ENCODE data around the gene UGCG. TPM values are rescaled to one million over a fixed set of nuclear protein-coding genes. Genes with fewer than 3 reads are reported as not detected.

UGCG gene
- total RNA-seq, 4 donors from 2014 or later: 3.8 to 62.6 (median 29.9) TPM

DNA sequence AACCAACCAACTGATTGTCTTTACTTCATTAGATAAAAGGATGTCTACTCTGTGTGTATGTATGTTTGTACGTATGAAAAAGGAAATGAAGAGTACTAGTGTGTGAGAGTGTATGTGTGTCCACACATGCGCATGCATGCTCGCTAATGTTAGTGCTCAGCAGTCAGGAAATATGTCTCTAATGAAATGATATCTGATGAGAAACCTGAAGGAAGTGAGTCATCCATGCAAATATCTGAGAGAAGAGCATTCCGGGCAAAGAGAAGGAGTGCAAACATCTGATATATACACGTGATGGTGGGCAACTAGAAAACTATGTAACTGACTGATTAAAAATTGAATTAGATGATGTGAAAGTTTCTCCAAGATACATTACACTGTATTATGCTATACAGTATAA is 29.6 kb upstream of the UGCG start:
- Histone ChIP-seq H3K27me3 (no peaks in the 10 kb centered on the region), H3K27ac (no peak overlapping the region), H3K4me1 (no peaks in the 10 kb centered on the region), H3K9me3 (no peaks in the 10 kb centered on the region), H3K4me3 (no peak overlapping the region), H3K36me3 (no peaks in the 10 kb centered on the region)
- DNase-seq: no peak
- WGBS, 2 donors (ENCODE audit: low coverage in 1 of 2): 61 to 70% methylated on average over 5 of the region's 5 CpGs
- in situ Hi-C loops (cut with MboI; ENCODE audit: low pct_ligation_motif_present in 1 of 4, low pct_unique_long_range_greater_than_20kb in 1 of 4, low sequenced_read_pairs in 3 of 4): no loop called here
- intact Hi-C loops (cut with DNase I; ENCODE audit: low total_unique reads): no loop called here
- TF ChIP-seq, protein P1, sequence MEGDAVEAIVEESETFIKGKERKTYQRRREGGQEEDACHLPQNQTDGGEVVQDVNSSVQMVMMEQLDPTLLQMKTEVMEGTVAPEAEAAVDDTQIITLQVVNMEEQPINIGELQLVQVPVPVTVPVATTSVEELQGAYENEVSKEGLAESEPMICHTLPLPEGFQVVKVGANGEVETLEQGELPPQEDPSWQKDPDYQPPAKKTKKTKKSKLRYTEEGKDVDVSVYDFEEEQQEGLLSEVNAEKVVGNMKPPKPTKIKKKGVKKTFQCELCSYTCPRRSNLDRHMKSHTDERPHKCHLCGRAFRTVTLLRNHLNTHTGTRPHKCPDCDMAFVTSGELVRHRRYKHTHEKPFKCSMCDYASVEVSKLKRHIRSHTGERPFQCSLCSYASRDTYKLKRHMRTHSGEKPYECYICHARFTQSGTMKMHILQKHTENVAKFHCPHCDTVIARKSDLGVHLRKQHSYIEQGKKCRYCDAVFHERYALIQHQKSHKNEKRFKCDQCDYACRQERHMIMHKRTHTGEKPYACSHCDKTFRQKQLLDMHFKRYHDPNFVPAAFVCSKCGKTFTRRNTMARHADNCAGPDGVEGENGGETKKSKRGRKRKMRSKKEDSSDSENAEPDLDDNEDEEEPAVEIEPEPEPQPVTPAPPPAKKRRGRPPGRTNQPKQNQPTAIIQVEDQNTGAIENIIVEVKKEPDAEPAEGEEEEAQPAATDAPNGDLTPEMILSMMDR (IDR thresholded peaks at IDR 0.05): no peak
- TF ChIP-seq EP300 (IDR thresholded peaks at IDR 0.05; ENCODE audit: low read depth): no peak
- no peak for TF ChIP-seq POLR2AphosphoS5 (IDR thresholded peaks at IDR 0.05)
- TF ChIP-seq POLR2A (IDR thresholded peaks at IDR 0.05): no peak

DNA sequence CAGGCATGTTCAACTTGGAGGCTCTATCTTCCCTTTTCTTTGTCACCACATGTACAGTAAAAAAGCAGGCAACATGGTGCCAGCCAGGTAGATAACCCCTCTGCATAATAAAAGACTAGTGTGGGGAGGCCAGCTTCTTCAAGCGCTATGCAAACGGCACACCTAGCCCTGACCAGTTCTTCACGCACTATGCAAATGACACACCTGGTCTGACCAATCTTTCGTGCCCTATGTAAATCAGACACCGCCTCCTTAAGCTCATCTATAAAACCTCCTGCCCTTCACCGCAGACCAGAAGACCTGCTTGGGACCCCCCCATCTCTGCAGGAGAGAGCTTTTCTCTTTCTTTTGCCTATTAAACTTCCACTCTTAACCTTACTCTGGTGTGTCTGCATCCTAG is 28.1 kb upstream of the UGCG start:
- Histone ChIP-seq H3K27me3 (no peaks in the 10 kb centered on the region), H3K27ac (no peak overlapping the region), H3K36me3 (no peaks in the 10 kb centered on the region), H3K9me3 (no peaks in the 10 kb centered on the region), H3K4me3 (no peak overlapping the region), H3K4me1 (peaks cover 0 to 3% (median 0%) of the 10 kb centered on the region in 4 donors)
- DNase-seq: no peak
- 86 to 96% methylated on average over 5 to 6 of the region's 6 CpGs for WGBS, 2 donors (ENCODE audit: low coverage in 1 of 2)
- no peak for TF ChIP-seq POLR2AphosphoS5 (IDR thresholded peaks at IDR 0.05)
- in situ Hi-C loops (cut with MboI; ENCODE audit: low pct_ligation_motif_present in 1 of 4, low pct_unique_long_range_greater_than_20kb in 1 of 4, low sequenced_read_pairs in 3 of 4) (no loop called here), intact Hi-C loops (cut with DNase I; ENCODE audit: low total_unique reads) (no loop called here)

DNA sequence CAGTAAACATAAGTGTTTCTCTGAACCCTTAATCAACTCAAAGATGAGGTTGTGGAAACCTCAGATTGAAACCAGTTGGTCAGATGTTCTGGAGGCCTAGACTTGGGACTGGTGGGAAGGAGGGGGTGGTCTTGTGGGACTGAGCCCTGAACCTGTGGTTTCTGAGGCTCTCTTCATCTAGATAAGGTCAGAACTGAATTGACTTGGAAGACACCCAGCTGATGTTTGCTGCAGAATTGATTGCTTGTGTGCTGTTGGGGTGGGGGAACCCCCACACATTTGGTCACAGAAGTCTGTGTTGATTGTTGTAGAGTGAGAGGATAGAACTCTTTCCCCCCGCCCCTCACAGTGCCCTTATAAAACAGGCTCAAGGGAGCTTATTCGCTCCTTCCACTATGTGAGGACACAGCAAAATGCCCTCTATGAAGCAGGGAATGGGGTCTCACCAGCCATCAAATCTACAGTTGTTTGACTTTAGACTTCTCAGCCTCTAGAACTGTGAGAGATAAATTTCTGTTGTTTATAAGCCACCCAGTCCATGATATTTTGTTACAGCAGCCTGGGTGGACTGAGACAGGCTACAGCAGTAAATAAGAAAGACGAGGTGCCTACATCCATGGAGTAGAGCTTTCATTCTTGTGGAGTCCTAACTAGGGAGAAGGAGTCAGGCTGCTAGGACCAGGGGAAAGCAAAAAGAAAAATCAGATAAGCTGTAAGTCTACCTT is 25.7 kb upstream of the UGCG start:
- TF ChIP-seq, protein P1 (IDR thresholded peaks at IDR 0.05): no peak
- peaks cover 0 to 3% (median 0%) of the 10 kb centered on the region in 4 donors for H3K4me1 ChIP-seq
- 63 to 94% methylated on average over 1 to 3 of the region's 3 CpGs for WGBS, 2 donors (ENCODE audit: low coverage in 1 of 2)
- no peaks in the 10 kb centered on the region for H3K9me3 ChIP-seq
- no peak overlapping the region for H3K27ac ChIP-seq
- no peaks in the 10 kb centered on the region for H3K36me3 ChIP-seq
- intact Hi-C loops (cut with DNase I; ENCODE audit: low total_unique reads): no loop called here
- H3K4me3 ChIP-seq: no peak overlapping the region
- H3K27me3 ChIP-seq: no peaks in the 10 kb centered on the region
- in situ Hi-C loops (cut with MboI; ENCODE audit: low pct_ligation_motif_present in 1 of 4, low pct_unique_long_range_greater_than_20kb in 1 of 4, low sequenced_read_pairs in 3 of 4): no loop called here
- DNase-seq: no peak

DNA sequence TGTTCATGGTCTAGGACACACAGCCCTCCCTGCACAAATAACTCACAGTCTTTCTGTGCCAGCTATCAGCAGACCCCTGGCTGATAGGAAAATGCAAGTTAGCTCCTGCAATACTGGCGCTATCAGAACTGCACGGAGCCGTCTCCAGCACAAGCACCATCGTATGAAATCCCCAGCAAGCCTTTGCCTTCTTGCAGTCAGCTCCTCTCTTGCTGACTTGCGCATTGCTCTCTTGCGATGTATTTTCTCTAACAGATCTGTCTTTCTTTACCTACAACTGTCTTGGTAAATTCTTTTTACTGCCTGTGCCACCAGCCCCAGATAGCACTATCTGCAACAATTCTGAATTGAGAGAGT is 25.1 kb upstream of the UGCG start:
- no peak for DNase-seq
- Histone ChIP-seq H3K9me3 (no peaks in the 10 kb centered on the region), H3K4me3 (no peak overlapping the region), H3K36me3 (no peaks in the 10 kb centered on the region), H3K27me3 (no peaks in the 10 kb centered on the region), H3K4me1 (peaks cover 0 to 3% (median 0%) of the 10 kb centered on the region in 4 donors), H3K27ac (no peak overlapping the region)
- TF ChIP-seq EP300 (IDR thresholded peaks at IDR 0.05; ENCODE audit: low read depth) (no peak), POLR2AphosphoS5 (IDR thresholded peaks at IDR 0.05) (no peak), POLR2A (IDR thresholded peaks at IDR 0.05) (no peak)
- TF ChIP-seq, protein P1 (IDR thresholded peaks at IDR 0.05): no peak
- intact Hi-C loops (cut with DNase I; ENCODE audit: low total_unique reads): no loop called here
- in situ Hi-C loops (cut with MboI; ENCODE audit: low pct_ligation_motif_present in 1 of 4, low pct_unique_long_range_greater_than_20kb in 1 of 4, low sequenced_read_pairs in 3 of 4): no loop called here
- WGBS, 2 donors (ENCODE audit: low coverage in 1 of 2): 89 to 93% methylated on average over 5 to 6 of the region's 6 CpGs

DNA sequence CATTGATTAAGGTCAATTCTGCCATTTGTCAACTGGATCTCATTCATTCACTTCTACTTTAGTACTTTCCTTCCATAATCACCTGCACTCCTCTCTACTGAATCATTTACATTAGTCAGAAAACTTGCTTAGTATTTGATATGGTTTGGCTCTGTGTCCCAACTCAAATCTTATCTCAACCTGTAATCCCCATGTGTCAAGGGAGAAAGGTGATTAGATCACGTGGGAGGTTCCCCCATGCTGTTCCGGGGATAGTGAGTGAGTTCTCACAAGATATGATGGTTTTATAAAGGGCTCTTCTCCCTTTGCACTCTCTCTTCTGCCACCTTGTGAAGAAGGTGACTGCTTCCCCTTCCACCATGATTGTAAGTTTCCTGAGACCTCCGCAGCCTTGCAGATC is 23.7 kb upstream of the UGCG start:
- Histone ChIP-seq H3K9me3 (no peaks in the 10 kb centered on the region), H3K27ac (no peak overlapping the region), H3K27me3 (no peaks in the 10 kb centered on the region), H3K4me3 (no peak overlapping the region), H3K36me3 (no peaks in the 10 kb centered on the region), H3K4me1 (peaks cover 0 to 3% (median 0%) of the 10 kb centered on the region in 4 donors)
- DNase-seq: no peak
- intact Hi-C loops (cut with DNase I; ENCODE audit: low total_unique reads): no loop called here
- TF ChIP-seq EP300 (IDR thresholded peaks at IDR 0.05; ENCODE audit: low read depth): no peak
- in situ Hi-C loops (cut with MboI; ENCODE audit: low pct_ligation_motif_present in 1 of 4, low pct_unique_long_range_greater_than_20kb in 1 of 4, low sequenced_read_pairs in 3 of 4): no loop called here
- 86 to 88% methylated on average over 3 of the region's 3 CpGs for WGBS, 2 donors (ENCODE audit: low coverage in 1 of 2)

Data from transverse colon (tissue), 4 donors.